ENCODE results near the gene RNMT.

RNMT gene

GRCh38 chr18:13775058-13775457 is 48.6 kb downstream of the RNMT start:
- TF ChIP-seq CTCF (IDR thresholded peaks at IDR 0.05; ENCODE audit: insufficient read depth, low read length, poor library complexity, severe bottlenecking), result no peak
- Histone ChIP-seq H3K27me3 (replicated peaks; ENCODE audit: control insufficient read depth, insufficient read depth, low read length) (no peaks in the 10 kb centered on the region; the same call in 1 of the 2 replicates), H3K36me3 (ENCODE audit: control insufficient read depth, insufficient read depth, low read length) (no peaks in the 10 kb centered on the region), H3K4me3 (replicated peaks; ENCODE audit: low read depth, low read length) (no peak overlapping the region)
- no peak for DNase-seq (ENCODE audit: extremely low read depth, insufficient read length)

GRCh38 chr18:13791181-13791580 is 64.7 kb downstream of the RNMT start:
- Histone ChIP-seq H3K4me3 (replicated peaks; ENCODE audit: low read depth, low read length) (no peak overlapping the region), H3K27me3 (replicated peaks; ENCODE audit: control insufficient read depth, insufficient read depth, low read length) (no peaks in the 10 kb centered on the region), H3K36me3 (ENCODE audit: control insufficient read depth, insufficient read depth, low read length) (no peaks in the 10 kb centered on the region)
- DNase-seq (ENCODE audit: extremely low read depth, insufficient read length), result no peak
- TF ChIP-seq CTCF (IDR thresholded peaks at IDR 0.05; ENCODE audit: insufficient read depth, low read length, poor library complexity, severe bottlenecking), result no peak

GRCh38 chr18:13793819-13794218 is 67.3 kb downstream of the RNMT start:
- Histone ChIP-seq H3K4me3 (replicated peaks; ENCODE audit: low read depth, low read length) (no peak overlapping the region), H3K36me3 (ENCODE audit: control insufficient read depth, insufficient read depth, low read length) (no peaks in the 10 kb centered on the region), H3K27me3 (replicated peaks; ENCODE audit: control insufficient read depth, insufficient read depth, low read length) (no peaks in the 10 kb centered on the region; the same call in 1 of the 2 replicates)
- no peak for DNase-seq (ENCODE audit: extremely low read depth, insufficient read length)
- TF ChIP-seq CTCF (IDR thresholded peaks at IDR 0.05; ENCODE audit: insufficient read depth, low read length, poor library complexity, severe bottlenecking), result no peak

GRCh38 chr18:13796515-13796914 is 70.0 kb downstream of the RNMT start:
- no peak for DNase-seq (ENCODE audit: extremely low read depth, insufficient read length)
- Histone ChIP-seq H3K4me3 (replicated peaks; ENCODE audit: low read depth, low read length) (no peak overlapping the region), H3K36me3 (ENCODE audit: control insufficient read depth, insufficient read depth, low read length) (no peaks in the 10 kb centered on the region), H3K27me3 (replicated peaks; ENCODE audit: control insufficient read depth, insufficient read depth, low read length) (no peaks in the 10 kb centered on the region; the same call in 1 of the 2 replicates)
- TF ChIP-seq CTCF (IDR thresholded peaks at IDR 0.05; ENCODE audit: insufficient read depth, low read length, poor library complexity, severe bottlenecking), result no peak

GRCh38 chr18:13797157-13797611 is 70.7 kb downstream of the RNMT start:
- no peak for DNase-seq (ENCODE audit: extremely low read depth, insufficient read length)
- Histone ChIP-seq H3K27me3 (replicated peaks; ENCODE audit: control insufficient read depth, insufficient read depth, low read length) (no peaks in the 10 kb centered on the region; the same call in 1 of the 2 replicates), H3K4me3 (replicated peaks; ENCODE audit: low read depth, low read length) (no peak overlapping the region), H3K36me3 (ENCODE audit: control insufficient read depth, insufficient read depth, low read length) (no peaks in the 10 kb centered on the region)
- no peak for TF ChIP-seq CTCF (IDR thresholded peaks at IDR 0.05; ENCODE audit: insufficient read depth, low read length, poor library complexity, severe bottlenecking)

- no peak for DNase-seq (ENCODE audit: extremely low read depth, insufficient read length)
- Histone ChIP-seq H3K4me3 (replicated peaks; ENCODE audit: low read depth, low read length) (no peak overlapping the region), H3K27me3 (replicated peaks; ENCODE audit: control insufficient read depth, insufficient read depth, low read length) (no peaks in the 10 kb centered on the region; the same call in 1 of the 2 replicates), H3K36me3 (ENCODE audit: control insufficient read depth, insufficient read depth, low read length) (no peaks in the 10 kb centered on the region)
- TF ChIP-seq CTCF (IDR thresholded peaks at IDR 0.05; ENCODE audit: insufficient read depth, low read length, poor library complexity, severe bottlenecking), result no peak
These were observed 72.9 kb downstream of the RNMT start for GRCh38 chr18:13799396-13799795.
